Nephron (organoid): Measurements from ENCODE around the gene PLA2G4B.

Source experiments
- H3K27ac Mint-ChIP-seq, 3 experiments: 2 replicates each; pipeline ENCODE4 v1.8.0; 2020; ENCODE audit warnings: mixed read lengths in 3 of 3, mild to moderate bottlenecking in 2 of 3, moderate library complexity in 1 of 3
- H3K27me3 Mint-ChIP-seq: 2 replicates; pipeline ENCODE4 v1.8.0; 2021; ENCODE audit warnings: low read depth, mild to moderate bottlenecking, moderate library complexity, mixed read lengths
- H3K36me3 Mint-ChIP-seq: 2 replicates; pipeline ENCODE4 v1.8.0; 2020; ENCODE audit warnings: low read depth, mixed read lengths
- H3K4me1 Mint-ChIP-seq: 2 replicates; pipeline ENCODE4 v1.8.0; 2020; ENCODE audit warnings: mixed read lengths
- H3K4me3 Mint-ChIP-seq, 3 experiments: 2 replicates each; pipeline ENCODE4 v1.8.0; 2020; ENCODE audit warnings: mild to moderate bottlenecking in 3 of 3, mixed read lengths in 3 of 3, moderate library complexity in 2 of 3
- H3K9me3 Mint-ChIP-seq: 2 replicates; pipeline ENCODE4 v1.8.0; 2020; ENCODE audit warnings: mixed read lengths
- TF ChIP-seq, protein P1 (sequence below), 3 experiments: fragments of 200-600 bp; sonication (generic); IDR thresholded peaks; one replicate each; pipeline ENCODE4 v1.5.0; 2021; ENCODE audit warnings: antibody characterized with exemption in 3 of 3; ENCODE audit not compliant: unreplicated experiment in 3 of 3

Gene PLA2G4B

GRCh38 chr15:41895957-41896356 is 57.3 kb downstream of the PLA2G4B start:
- TF ChIP-seq, protein P1, sequence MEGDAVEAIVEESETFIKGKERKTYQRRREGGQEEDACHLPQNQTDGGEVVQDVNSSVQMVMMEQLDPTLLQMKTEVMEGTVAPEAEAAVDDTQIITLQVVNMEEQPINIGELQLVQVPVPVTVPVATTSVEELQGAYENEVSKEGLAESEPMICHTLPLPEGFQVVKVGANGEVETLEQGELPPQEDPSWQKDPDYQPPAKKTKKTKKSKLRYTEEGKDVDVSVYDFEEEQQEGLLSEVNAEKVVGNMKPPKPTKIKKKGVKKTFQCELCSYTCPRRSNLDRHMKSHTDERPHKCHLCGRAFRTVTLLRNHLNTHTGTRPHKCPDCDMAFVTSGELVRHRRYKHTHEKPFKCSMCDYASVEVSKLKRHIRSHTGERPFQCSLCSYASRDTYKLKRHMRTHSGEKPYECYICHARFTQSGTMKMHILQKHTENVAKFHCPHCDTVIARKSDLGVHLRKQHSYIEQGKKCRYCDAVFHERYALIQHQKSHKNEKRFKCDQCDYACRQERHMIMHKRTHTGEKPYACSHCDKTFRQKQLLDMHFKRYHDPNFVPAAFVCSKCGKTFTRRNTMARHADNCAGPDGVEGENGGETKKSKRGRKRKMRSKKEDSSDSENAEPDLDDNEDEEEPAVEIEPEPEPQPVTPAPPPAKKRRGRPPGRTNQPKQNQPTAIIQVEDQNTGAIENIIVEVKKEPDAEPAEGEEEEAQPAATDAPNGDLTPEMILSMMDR (IDR thresholded peaks at IDR 0.05; ENCODE audit: unreplicated experiment in 3 of 3) = no peak
- Mint-ChIP-seq H3K4me1 (peaks cover 57% of the 10 kb centered on the region), H3K4me3 (no peak overlapping the region), H3K36me3 (peaks cover 6% of the 10 kb centered on the region), H3K27ac (peak overlapping the region in 1 of 3 experiments; percentile 51), H3K27me3 (peaks cover 4% of the 10 kb centered on the region), H3K9me3 (no peaks in the 10 kb centered on the region)

DNA sequence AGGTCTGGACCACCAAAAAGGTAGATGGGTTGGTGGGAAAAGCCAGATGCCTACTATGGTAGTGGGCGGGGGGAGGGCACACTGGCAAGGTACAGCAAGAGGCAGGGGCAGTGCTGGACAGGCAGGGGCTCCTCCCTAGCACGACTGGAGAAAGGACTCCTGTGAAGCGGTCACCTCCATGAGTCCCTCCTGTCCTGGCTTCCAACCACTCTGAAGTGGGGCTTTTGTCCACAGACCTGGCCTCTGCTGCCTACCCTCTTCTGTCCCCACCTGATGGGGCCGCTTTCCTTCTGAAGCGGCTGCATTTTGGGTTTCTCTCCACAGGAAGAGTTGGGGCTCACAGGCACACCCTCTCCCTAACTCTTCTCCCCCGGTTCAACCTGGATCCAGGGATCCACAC is 57.9 kb downstream of the PLA2G4B start:
- H3K9me3 Mint-ChIP-seq = no peaks in the 10 kb centered on the region
- peaks cover 57% of the 10 kb centered on the region for H3K4me1 Mint-ChIP-seq
- H3K4me3 Mint-ChIP-seq = no peak overlapping the region
- peaks cover 12% of the 10 kb centered on the region for H3K36me3 Mint-ChIP-seq
- TF ChIP-seq, protein P1 (IDR thresholded peaks at IDR 0.05; ENCODE audit: unreplicated experiment in 3 of 3) = no peak
- peak overlapping the region in 1 of 3 experiments; percentile 51 for H3K27ac Mint-ChIP-seq
- H3K27me3 Mint-ChIP-seq = peaks cover 4% of the 10 kb centered on the region

- Mint-ChIP-seq H3K9me3 (no peaks in the 10 kb centered on the region), H3K36me3 (peaks cover 13% of the 10 kb centered on the region)
Observed at GRCh38 chr15:41897363-41897799, 58.7 kb downstream of the PLA2G4B start.

More at GRCh38 chr15:41897363-41897799, 58.7 kb downstream of the PLA2G4B start:
- peak overlapping the region; percentile 63 to 89 (median 78) for H3K27ac Mint-ChIP-seq
- TF ChIP-seq, protein P1 (IDR thresholded peaks at IDR 0.05; ENCODE audit: unreplicated experiment in 3 of 3) = no peak
- peaks cover 4% of the 10 kb centered on the region for H3K27me3 Mint-ChIP-seq
- peak overlapping the region in 2 of 3 experiments; percentile 7 to 20 for H3K4me3 Mint-ChIP-seq
- H3K4me1 Mint-ChIP-seq = peaks cover 55% of the 10 kb centered on the region
